Measurements from ENCODE around the gene NR4A3. TPM values are rescaled to one million over a fixed set of nuclear protein-coding genes. Genes with fewer than 3 reads are reported as not detected.

Gene NR4A3
- total and polyA plus RNA-seq, 9 of the 15 experiments (the other 6 are each of a cell fraction or from before 2014, with no cell fraction given): 0.04 to 0.07 TPM; not detected in 7

DNA sequence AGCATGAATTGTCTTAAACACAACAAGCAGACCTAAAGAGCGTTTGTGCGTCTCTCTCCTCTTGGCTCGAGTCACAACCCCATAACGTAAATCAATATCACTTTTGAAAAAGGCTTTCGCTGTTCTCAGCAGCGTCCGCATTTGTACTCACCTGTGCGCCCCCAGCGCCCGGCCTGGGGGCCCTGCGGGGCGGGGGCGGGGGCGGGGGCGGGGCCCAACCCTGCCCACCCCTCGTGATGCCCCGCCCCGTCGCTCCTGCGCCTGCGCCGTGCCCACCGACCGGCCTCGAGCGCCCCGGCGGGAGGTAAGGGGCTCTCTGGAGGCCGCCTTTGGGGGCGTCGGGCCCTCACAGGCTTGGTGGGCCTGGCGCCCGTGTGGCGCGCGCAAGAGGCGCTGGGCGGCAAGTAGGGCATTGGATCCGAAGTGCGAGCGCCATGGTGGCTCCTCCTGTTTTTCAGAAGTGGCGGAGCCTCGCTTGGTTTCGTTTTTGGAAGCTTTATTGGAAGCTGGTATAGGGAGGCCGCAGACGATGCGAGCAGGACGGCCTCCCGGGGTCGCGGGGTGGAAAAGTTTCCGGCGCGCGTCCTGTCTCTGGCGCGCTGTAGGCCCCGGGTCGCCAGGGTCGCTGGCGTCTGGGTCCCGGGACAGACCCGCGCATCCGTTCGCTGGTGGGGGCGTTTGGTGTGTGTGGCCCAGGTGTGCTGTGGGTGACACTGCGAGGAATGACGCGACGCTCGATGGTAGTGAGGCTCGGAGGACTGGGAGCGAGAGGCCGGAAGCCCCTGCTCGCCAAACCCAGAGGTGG, 84.9 kb downstream of the NR4A3 start, which contains the start of gene STX17 (continued):
- no peak for TF ChIP-seq ZNF764 (CRISPR knock-in tag; IDR thresholded peaks at IDR 0.05; ENCODE audit: low read depth)
- TF ChIP-seq, protein P1, sequence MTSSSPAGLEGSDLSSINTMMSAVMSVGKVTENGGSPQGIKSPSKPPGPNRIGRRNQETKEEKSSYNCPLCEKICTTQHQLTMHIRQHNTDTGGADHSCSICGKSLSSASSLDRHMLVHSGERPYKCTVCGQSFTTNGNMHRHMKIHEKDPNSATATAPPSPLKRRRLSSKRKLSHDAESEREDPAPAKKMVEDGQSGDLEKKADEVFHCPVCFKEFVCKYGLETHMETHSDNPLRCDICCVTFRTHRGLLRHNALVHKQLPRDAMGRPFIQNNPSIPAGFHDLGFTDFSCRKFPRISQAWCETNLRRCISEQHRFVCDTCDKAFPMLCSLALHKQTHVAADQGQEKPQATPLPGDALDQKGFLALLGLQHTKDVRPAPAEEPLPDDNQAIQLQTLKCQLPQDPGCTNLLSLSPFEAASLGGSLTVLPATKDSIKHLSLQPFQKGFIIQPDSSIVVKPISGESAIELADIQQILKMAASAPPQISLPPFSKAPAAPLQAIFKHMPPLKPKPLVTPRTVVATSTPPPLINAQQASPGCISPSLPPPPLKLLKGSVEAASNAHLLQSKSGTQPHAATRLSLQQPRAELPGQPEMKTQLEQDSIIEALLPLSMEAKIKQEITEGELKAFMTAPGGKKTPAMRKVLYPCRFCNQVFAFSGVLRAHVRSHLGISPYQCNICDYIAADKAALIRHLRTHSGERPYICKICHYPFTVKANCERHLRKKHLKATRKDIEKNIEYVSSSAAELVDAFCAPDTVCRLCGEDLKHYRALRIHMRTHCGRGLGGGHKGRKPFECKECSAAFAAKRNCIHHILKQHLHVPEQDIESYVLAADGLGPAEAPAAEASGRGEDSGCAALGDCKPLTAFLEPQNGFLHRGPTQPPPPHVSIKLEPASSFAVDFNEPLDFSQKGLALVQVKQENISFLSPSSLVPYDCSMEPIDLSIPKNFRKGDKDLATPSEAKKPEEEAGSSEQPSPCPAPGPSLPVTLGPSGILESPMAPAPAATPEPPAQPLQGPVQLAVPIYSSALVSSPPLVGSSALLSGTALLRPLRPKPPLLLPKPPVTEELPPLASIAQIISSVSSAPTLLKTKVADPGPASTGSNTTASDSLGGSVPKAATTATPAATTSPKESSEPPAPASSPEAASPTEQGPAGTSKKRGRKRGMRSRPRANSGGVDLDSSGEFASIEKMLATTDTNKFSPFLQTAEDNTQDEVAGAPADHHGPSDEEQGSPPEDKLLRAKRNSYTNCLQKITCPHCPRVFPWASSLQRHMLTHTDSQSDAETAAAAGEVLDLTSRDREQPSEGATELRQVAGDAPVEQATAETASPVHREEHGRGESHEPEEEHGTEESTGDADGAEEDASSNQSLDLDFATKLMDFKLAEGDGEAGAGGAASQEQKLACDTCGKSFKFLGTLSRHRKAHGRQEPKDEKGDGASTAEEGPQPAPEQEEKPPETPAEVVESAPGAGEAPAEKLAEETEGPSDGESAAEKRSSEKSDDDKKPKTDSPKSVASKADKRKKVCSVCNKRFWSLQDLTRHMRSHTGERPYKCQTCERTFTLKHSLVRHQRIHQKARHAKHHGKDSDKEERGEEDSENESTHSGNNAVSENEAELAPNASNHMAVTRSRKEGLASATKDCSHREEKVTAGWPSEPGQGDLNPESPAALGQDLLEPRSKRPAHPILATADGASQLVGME (CRISPR knock-in tag; IDR thresholded peaks at IDR 0.05): no peak
- TF ChIP-seq NELFE (IDR thresholded peaks at IDR 0.05; ENCODE audit: insufficient read depth, insufficient read length): no peak
- TF ChIP-seq, protein P2, sequence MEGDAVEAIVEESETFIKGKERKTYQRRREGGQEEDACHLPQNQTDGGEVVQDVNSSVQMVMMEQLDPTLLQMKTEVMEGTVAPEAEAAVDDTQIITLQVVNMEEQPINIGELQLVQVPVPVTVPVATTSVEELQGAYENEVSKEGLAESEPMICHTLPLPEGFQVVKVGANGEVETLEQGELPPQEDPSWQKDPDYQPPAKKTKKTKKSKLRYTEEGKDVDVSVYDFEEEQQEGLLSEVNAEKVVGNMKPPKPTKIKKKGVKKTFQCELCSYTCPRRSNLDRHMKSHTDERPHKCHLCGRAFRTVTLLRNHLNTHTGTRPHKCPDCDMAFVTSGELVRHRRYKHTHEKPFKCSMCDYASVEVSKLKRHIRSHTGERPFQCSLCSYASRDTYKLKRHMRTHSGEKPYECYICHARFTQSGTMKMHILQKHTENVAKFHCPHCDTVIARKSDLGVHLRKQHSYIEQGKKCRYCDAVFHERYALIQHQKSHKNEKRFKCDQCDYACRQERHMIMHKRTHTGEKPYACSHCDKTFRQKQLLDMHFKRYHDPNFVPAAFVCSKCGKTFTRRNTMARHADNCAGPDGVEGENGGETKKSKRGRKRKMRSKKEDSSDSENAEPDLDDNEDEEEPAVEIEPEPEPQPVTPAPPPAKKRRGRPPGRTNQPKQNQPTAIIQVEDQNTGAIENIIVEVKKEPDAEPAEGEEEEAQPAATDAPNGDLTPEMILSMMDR (IDR thresholded peaks at IDR 0.05 in 2 of 3, conservative IDR thresholded peaks at IDR 0.05 in 1 of 3; ENCODE audit: insufficient read depth in 2 of 3, low read depth in 1 of 3, low read length in 3 of 3): 0 out of 6 replicates have a peak, but pooled peaks of 1 of the 3 experiments have one; percentile 0
- TF ChIP-seq BHLHE40 (IDR thresholded peaks at IDR 0.05; ENCODE audit: low read length): no peak
- no peak for TF ChIP-seq SREBF2 (CRISPR knock-in tag; IDR thresholded peaks at IDR 0.05)
- peak; percentile 75; the same call in 1 of the 2 replicates for TF ChIP-seq L3MBTL2 (IDR thresholded peaks at IDR 0.05)
- TF ChIP-seq, protein P3, sequence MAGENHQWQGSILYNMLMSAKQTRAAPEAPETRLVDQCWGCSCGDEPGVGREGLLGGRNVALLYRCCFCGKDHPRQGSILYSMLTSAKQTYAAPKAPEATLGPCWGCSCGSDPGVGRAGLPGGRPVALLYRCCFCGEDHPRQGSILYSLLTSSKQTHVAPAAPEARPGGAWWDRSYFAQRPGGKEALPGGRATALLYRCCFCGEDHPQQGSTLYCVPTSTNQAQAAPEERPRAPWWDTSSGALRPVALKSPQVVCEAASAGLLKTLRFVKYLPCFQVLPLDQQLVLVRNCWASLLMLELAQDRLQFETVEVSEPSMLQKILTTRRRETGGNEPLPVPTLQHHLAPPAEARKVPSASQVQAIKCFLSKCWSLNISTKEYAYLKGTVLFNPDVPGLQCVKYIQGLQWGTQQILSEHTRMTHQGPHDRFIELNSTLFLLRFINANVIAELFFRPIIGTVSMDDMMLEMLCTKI (IDR thresholded peaks at IDR 0.05; ENCODE audit: partially characterized antibody): no peak
- TF ChIP-seq NR4A1 (CRISPR knock-in tag; IDR thresholded peaks at IDR 0.05): no peak
- no peak for TF ChIP-seq NR4A1 (tag; IDR thresholded peaks at IDR 0.05)
- TF ChIP-seq KLF13 (tag; IDR thresholded peaks at IDR 0.05; ENCODE audit: borderline replicate concordance, low read depth): no peak
- TF ChIP-seq, protein P4, sequence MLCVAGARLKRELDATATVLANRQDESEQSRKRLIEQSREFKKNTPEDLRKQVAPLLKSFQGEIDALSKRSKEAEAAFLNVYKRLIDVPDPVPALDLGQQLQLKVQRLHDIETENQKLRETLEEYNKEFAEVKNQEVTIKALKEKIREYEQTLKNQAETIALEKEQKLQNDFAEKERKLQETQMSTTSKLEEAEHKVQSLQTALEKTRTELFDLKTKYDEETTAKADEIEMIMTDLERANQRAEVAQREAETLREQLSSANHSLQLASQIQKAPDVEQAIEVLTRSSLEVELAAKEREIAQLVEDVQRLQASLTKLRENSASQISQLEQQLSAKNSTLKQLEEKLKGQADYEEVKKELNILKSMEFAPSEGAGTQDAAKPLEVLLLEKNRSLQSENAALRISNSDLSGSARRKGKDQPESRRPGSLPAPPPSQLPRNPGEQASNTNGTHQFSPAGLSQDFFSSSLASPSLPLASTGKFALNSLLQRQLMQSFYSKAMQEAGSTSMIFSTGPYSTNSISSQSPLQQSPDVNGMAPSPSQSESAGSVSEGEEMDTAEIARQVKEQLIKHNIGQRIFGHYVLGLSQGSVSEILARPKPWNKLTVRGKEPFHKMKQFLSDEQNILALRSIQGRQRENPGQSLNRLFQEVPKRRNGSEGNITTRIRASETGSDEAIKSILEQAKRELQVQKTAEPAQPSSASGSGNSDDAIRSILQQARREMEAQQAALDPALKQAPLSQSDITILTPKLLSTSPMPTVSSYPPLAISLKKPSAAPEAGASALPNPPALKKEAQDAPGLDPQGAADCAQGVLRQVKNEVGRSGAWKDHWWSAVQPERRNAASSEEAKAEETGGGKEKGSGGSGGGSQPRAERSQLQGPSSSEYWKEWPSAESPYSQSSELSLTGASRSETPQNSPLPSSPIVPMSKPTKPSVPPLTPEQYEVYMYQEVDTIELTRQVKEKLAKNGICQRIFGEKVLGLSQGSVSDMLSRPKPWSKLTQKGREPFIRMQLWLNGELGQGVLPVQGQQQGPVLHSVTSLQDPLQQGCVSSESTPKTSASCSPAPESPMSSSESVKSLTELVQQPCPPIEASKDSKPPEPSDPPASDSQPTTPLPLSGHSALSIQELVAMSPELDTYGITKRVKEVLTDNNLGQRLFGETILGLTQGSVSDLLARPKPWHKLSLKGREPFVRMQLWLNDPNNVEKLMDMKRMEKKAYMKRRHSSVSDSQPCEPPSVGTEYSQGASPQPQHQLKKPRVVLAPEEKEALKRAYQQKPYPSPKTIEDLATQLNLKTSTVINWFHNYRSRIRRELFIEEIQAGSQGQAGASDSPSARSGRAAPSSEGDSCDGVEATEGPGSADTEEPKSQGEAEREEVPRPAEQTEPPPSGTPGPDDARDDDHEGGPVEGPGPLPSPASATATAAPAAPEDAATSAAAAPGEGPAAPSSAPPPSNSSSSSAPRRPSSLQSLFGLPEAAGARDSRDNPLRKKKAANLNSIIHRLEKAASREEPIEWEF (CRISPR knock-in tag; IDR thresholded peaks at IDR 0.05): no peak
